Sciatic nerve (tissue), 2 donors: Measurements from ENCODE around the gene MXRA8. TPM values are rescaled to one million over a fixed set of nuclear protein-coding genes. Genes with fewer than 3 reads are reported as not detected.
"Not testable (repeated sequence)": the region's sequence is repeated elsewhere in the genome, so short reads cannot be mapped to it uniquely, and the experiment has no call there.

ENCODE experiments used
- ATAC-seq: fragments of 200-7000 bp; cut with Tn5 transposase; one replicate; pipeline ENCODE4 v1.9.1; 2020; ENCODE audit warnings: mild to moderate bottlenecking, moderate library complexity
- DNase-seq: peaks from one replicate; pipeline ENCODE4 v3.0.0-alpha.2; 2020; ENCODE audit warnings: low spot score
- intact Hi-C: fragments of 100-400 bp; cut with DNase I; formaldehyde crosslinking; loops from one replicate; pipeline ENCODE4 v1.14.2; 2022
- total RNA-seq: library from RNA; stranded (reverse); fragmentation: NEBNext Ultra II Directional; extraction: Animal tissue kit (Norgen Biotek cat#: 25700); gene quantifications from one replicate; pipeline ENCODE4 v1.2.1, GENCODE V29; 2021
- donor health status: DM: no; HTN: no; CAD: no.
- donor health status: DM: no; HTN: no; CAD: no.

Gene MXRA8
- total RNA-seq, 1 donor from 2014 or later: 262 TPM

GRCh38 chr1:1373051-1373814, 14.9 kb upstream of the MXRA8 start:
- ATAC-seq (no peak), DNase-seq (peak; percentile 61)
- intact Hi-C loops: no loop called here

- peak; percentile 44 for ATAC-seq
- intact Hi-C loops: no loop called here
Observed at GRCh38 chr1:1371746-1372711, 13.7 kb upstream of the MXRA8 start.

GRCh38 chr1:1371364-1371745, 13.0 kb upstream of the MXRA8 start:
- peak; percentile 65 for DNase-seq
- intact Hi-C loops: no loop called here
- peak; percentile 10 for ATAC-seq

More at GRCh38 chr1:1371746-1372711, 13.7 kb upstream of the MXRA8 start:
- DNase-seq: peak; percentile 86

GRCh38 chr1:1370771-1371300, 12.5 kb upstream of the MXRA8 start:
- DNase-seq: no peak
- no peak for ATAC-seq
- intact Hi-C loops: no loop called here

- intact Hi-C loops, DNase-seq, ATAC-seq: not testable (repeated sequence)
Observed at GRCh38 chr1:1370094-1370493, 11.7 kb upstream of the MXRA8 start.

GRCh38 chr1:1367315-1367714, 9.0 kb upstream of the MXRA8 start:
- DNase-seq: no peak
- intact Hi-C loops: no loop called here
- no peak for ATAC-seq

GRCh38 chr1:1366699-1367066, 8.3 kb upstream of the MXRA8 start:
- intact Hi-C loops: no loop called here
- DNase-seq (no peak), ATAC-seq (no peak)

GRCh38 chr1:1365875-1366698, 7.7 kb upstream of the MXRA8 start:
- no peak for DNase-seq
- ATAC-seq: no peak
- intact Hi-C loops: no loop called here

GRCh38 chr1:1364266-1364665, 5.9 kb upstream of the MXRA8 start:
- intact Hi-C loops: no loop called here
- DNase-seq (no peak), ATAC-seq (no peak)

GRCh38 chr1:1361982-1362423, 3.6 kb upstream of the MXRA8 start:
- ATAC-seq (peak; percentile 11), DNase-seq (peak; percentile 78)
- intact Hi-C loops: no loop called here

- intact Hi-C loops: no loop called here
- ATAC-seq (no peak), DNase-seq (peak; percentile 64)
Observed at GRCh38 chr1:1361233-1361981, 3.1 kb upstream of the MXRA8 start.

GRCh38 chr1:1360506-1361169, 2.3 kb upstream of the MXRA8 start:
- peak; percentile 88 for DNase-seq
- intact Hi-C loops: no loop called here
- ATAC-seq: peak; percentile 77

GRCh38 chr1:1359664-1360468, 1.5 kb upstream of the MXRA8 start:
- intact Hi-C loops: no loop called here
- ATAC-seq (peak; percentile 79), DNase-seq (peak; percentile 91)

GRCh38 chr1:1359308-1359663, 931 bp upstream of the MXRA8 start:
- ATAC-seq: peak; percentile 73
- intact Hi-C loops: no loop called here
- peak; percentile 86 for DNase-seq

- DNase-seq (no peak), ATAC-seq (no peak)
- intact Hi-C loops: no loop called here
Observed at GRCh38 chr1:1357871-1358432, 403 bp downstream of the MXRA8 start.

GRCh38 chr1:1356796-1357401, 1.5 kb downstream of the MXRA8 start:
- DNase-seq (no peak), ATAC-seq (no peak)
- intact Hi-C loops: no loop called here
